H4 (cell line): ENCODE data around the gene ZC2HC1B. TPM values are rescaled to one million over a fixed set of nuclear protein-coding genes. Genes with fewer than 3 reads are reported as not detected.
A peak's percentile ranks its signal among the peaks of the same experiment; 100 is the strongest.

ENCODE experiments used
- DNase-seq: peaks from one replicate; pipeline ENCODE4 v3.0.0-alpha.2; 2015; ENCODE audit warnings: low spot score
- total RNA-seq: library from RNA; depleted of rRNA; stranded (reverse); fragments of >200 nt; shearing (Covaris generic); gene quantifications from 2 replicates; pipeline ENCODE4 v1.2.3, GENCODE V29; 2014

The ZC2HC1B gene
- total RNA-seq, 1 experiment from 2014 or later, result not detected

GRCh38 chr6:143934331-143934730, 70.1 kb downstream of the ZC2HC1B start:
- no peak for DNase-seq

GRCh38 chr6:143934867-143935266, 70.6 kb downstream of the ZC2HC1B start:
- no peak for DNase-seq

- DNase-seq, result no peak
Observed at GRCh38 chr6:143936347-143936746, 72.1 kb downstream of the ZC2HC1B start.

GRCh38 chr6:143936778-143937667, 72.7 kb downstream of the ZC2HC1B start:
- no peak for DNase-seq

- no peak for DNase-seq
Observed at GRCh38 chr6:143937668-143937970, 73.3 kb downstream of the ZC2HC1B start.

- DNase-seq, result no peak
Observed at GRCh38 chr6:143939364-143939763, 75.1 kb downstream of the ZC2HC1B start.

GRCh38 chr6:143940011-143940597, 75.8 kb downstream of the ZC2HC1B start:
- DNase-seq, result peak; percentile 42

- peak; percentile 36 for DNase-seq
Observed at GRCh38 chr6:143941852-143942627, 77.8 kb downstream of the ZC2HC1B start.

GRCh38 chr6:143948208-143948607, 83.9 kb downstream of the ZC2HC1B start:
- no peak for DNase-seq

- DNase-seq, result no peak
Observed at GRCh38 chr6:143949535-143949934, 85.3 kb downstream of the ZC2HC1B start.

- DNase-seq, result no peak
Observed at GRCh38 chr6:143949962-143950361, 85.7 kb downstream of the ZC2HC1B start.

- DNase-seq, result no peak
Observed at GRCh38 chr6:143950875-143951274, 86.6 kb downstream of the ZC2HC1B start.

- DNase-seq, result no peak
Observed at GRCh38 chr6:143952060-143952778, 87.9 kb downstream of the ZC2HC1B start.

GRCh38 chr6:143952947-143953701, 88.8 kb downstream of the ZC2HC1B start:
- DNase-seq, result no peak

- DNase-seq, result no peak
Observed at GRCh38 chr6:143953922-143954321, 89.6 kb downstream of the ZC2HC1B start.

GRCh38 chr6:143955971-143956370, 91.7 kb downstream of the ZC2HC1B start:
- no peak for DNase-seq

- DNase-seq, result no peak
Observed at GRCh38 chr6:143957679-143958274, 93.5 kb downstream of the ZC2HC1B start.

GRCh38 chr6:143958839-143959399, 94.6 kb downstream of the ZC2HC1B start:
- no peak for DNase-seq

GRCh38 chr6:143959927-143960326, 95.7 kb downstream of the ZC2HC1B start:
- DNase-seq, result no peak

- no peak for DNase-seq
Observed at GRCh38 chr6:143961066-143961465, 96.8 kb downstream of the ZC2HC1B start.
